Choroid plexus epithelial cell (primary cell): ENCODE data around the gene TRIM9.

ENCODE experiments used
- DNase-seq: peaks from one replicate; pipeline ENCODE4 v3.0.0-alpha.2; 2010; ENCODE audit warnings: low read depth
- H3K4me3 ChIP-seq: 2 replicates; pipeline ENCODE4 v1.5.1; 2011; ENCODE audit warnings: low read depth, mild to moderate bottlenecking, control low read depth, low read length, moderate library complexity
- TF ChIP-seq, protein P1 (sequence below): conservative IDR thresholded peaks from 2 replicates; pipeline ENCODE4 v1.5.1; 2011; ENCODE audit warnings: low read depth, mild to moderate bottlenecking, control low read depth, inconsistent platforms, low read length, moderate library complexity

The TRIM9 gene

GRCh38 chr14:50926851-50927386 lies 168.0 kb downstream of the TRIM9 start:
- H3K4me3 ChIP-seq, result no peak overlapping the region
- DNase-seq, result no peak
- TF ChIP-seq, protein P1, sequence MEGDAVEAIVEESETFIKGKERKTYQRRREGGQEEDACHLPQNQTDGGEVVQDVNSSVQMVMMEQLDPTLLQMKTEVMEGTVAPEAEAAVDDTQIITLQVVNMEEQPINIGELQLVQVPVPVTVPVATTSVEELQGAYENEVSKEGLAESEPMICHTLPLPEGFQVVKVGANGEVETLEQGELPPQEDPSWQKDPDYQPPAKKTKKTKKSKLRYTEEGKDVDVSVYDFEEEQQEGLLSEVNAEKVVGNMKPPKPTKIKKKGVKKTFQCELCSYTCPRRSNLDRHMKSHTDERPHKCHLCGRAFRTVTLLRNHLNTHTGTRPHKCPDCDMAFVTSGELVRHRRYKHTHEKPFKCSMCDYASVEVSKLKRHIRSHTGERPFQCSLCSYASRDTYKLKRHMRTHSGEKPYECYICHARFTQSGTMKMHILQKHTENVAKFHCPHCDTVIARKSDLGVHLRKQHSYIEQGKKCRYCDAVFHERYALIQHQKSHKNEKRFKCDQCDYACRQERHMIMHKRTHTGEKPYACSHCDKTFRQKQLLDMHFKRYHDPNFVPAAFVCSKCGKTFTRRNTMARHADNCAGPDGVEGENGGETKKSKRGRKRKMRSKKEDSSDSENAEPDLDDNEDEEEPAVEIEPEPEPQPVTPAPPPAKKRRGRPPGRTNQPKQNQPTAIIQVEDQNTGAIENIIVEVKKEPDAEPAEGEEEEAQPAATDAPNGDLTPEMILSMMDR, result no peak
